ENCODE measurements around the gene CTDSPL. TPM values are rescaled to one million over a fixed set of nuclear protein-coding genes. Genes with fewer than 3 reads are reported as not detected.
"Not testable (repeated sequence)": the region's sequence is repeated elsewhere in the genome, so short reads cannot be mapped to it uniquely, and the experiment has no call there.

CTDSPL gene
- total RNA-seq, 1 experiment from 2014 or later, result 14.0 TPM

DNA sequence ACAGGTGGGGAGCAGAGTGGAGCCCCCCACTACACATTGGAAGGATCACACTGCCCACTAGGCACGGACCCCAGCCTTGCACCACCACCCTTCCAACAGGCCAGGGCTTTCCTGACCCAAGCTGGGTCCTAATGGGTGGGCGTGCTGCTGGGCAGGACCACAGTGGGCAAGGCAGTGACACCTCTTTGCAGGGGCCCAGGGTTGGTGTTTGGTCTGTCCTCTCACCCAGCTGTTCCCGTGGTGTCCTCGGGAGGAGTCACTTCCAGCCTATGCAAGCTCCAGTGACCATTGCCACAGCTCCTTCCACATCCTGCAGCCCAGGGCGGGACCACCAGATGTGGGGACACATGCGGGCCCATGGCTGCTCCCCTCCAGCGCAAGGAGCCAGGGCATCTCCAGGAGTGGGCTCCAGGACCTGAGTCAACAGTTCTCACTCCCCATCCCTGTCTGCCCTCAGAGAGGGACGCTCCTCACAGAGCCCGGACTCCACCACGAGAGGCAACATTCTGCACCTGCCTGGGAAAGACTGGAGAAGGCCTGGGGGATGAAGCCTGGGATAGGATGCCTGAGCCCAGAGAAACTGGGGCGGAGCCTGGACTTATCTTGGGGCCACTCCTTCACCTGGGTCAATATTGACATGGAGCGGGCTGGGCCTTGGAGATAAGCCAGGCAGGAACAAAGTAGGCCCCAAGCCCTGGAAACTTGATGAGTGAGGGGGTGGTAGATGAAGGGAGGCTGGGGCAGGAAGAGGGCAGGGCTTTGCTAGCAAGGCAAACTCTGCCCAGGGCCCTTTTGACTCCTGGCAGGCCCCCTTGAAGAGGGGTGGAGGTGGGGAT lies 125.0 kb downstream of the CTDSPL start:
- Histone ChIP-seq H3K36me3 (ENCODE audit: insufficient read depth, low read length, poor library complexity, severe bottlenecking) (no peaks in the 10 kb centered on the region), H3K9me3 (ENCODE audit: low read depth, low read length, poor library complexity, severe bottlenecking) (no peaks in the 10 kb centered on the region), H3K4me3 (ENCODE audit: low read depth, low read length, poor library complexity, severe bottlenecking) (no peak overlapping the region), H3K4me1 (ENCODE audit: insufficient read depth, low read length, poor library complexity, severe bottlenecking) (no peaks in the 10 kb centered on the region), H3K27me3 (replicated peaks; ENCODE audit: insufficient read depth, low read depth, low read length, poor library complexity) (no peaks in the 10 kb centered on the region), H3K27ac (ENCODE audit: low read depth, low read length, poor library complexity, severe bottlenecking) (no peak overlapping the region)
- DNase-seq (ENCODE audit: low spot score), result no peak
- TF ChIP-seq EZH2 (IDR thresholded peaks at IDR 0.05; ENCODE audit: borderline replicate concordance, low read depth, low read length, poor library complexity, severe bottlenecking), result no peak
- TF ChIP-seq, protein P1, sequence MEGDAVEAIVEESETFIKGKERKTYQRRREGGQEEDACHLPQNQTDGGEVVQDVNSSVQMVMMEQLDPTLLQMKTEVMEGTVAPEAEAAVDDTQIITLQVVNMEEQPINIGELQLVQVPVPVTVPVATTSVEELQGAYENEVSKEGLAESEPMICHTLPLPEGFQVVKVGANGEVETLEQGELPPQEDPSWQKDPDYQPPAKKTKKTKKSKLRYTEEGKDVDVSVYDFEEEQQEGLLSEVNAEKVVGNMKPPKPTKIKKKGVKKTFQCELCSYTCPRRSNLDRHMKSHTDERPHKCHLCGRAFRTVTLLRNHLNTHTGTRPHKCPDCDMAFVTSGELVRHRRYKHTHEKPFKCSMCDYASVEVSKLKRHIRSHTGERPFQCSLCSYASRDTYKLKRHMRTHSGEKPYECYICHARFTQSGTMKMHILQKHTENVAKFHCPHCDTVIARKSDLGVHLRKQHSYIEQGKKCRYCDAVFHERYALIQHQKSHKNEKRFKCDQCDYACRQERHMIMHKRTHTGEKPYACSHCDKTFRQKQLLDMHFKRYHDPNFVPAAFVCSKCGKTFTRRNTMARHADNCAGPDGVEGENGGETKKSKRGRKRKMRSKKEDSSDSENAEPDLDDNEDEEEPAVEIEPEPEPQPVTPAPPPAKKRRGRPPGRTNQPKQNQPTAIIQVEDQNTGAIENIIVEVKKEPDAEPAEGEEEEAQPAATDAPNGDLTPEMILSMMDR (conservative IDR thresholded peaks at IDR 0.05; ENCODE audit: low read depth, low read length), result no peak
- no TSS peak for BruUV-seq (replicated peaks)
- CTCF ChIA-PET, result no interaction called here
- POLR2A ChIA-PET (ENCODE audit: low non-redundant PET), result no interaction called here
- intact Hi-C loops (cut with micrococcal nuclease; ENCODE audit: unreplicated experiment), result no loop called here

DNA sequence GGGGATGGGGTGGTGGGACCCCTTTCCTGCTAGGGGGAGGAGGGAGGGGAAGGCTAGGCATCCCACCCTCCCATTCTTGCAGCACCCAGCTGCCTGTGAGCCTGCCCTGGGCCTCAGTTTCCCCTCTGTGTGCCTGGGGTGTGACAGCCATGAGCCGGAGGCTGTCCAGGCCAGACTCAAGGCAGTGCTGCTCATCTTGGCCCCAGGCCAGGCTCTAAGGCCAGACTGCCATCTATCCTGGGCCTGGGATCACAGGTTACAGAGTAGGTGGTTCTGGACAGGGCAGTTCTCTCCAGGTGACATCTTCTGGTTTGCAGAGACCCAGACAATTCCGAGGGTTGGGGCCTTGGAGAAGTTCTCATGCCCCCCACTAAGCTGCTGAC lies 125.6 kb downstream of the CTDSPL start:
- Histone ChIP-seq H3K4me3 (ENCODE audit: low read depth, low read length, poor library complexity, severe bottlenecking) (no peak overlapping the region), H3K36me3 (ENCODE audit: insufficient read depth, low read length, poor library complexity, severe bottlenecking) (no peaks in the 10 kb centered on the region), H3K27ac (ENCODE audit: low read depth, low read length, poor library complexity, severe bottlenecking) (no peak overlapping the region), H3K9me3 (ENCODE audit: low read depth, low read length, poor library complexity, severe bottlenecking) (no peaks in the 10 kb centered on the region), H3K27me3 (replicated peaks; ENCODE audit: insufficient read depth, low read depth, low read length, poor library complexity) (no peaks in the 10 kb centered on the region), H3K4me1 (ENCODE audit: insufficient read depth, low read length, poor library complexity, severe bottlenecking) (no peaks in the 10 kb centered on the region)
- intact Hi-C loops (cut with micrococcal nuclease; ENCODE audit: unreplicated experiment), result no loop called here
- TF ChIP-seq EZH2 (IDR thresholded peaks at IDR 0.05; ENCODE audit: borderline replicate concordance, low read depth, low read length, poor library complexity, severe bottlenecking), result no peak
- ChIA-PET POLR2A (ENCODE audit: low non-redundant PET) (no interaction called here), CTCF (no interaction called here)
- no peak for DNase-seq (ENCODE audit: low spot score)
- no TSS peak for BruUV-seq (replicated peaks)

DNA sequence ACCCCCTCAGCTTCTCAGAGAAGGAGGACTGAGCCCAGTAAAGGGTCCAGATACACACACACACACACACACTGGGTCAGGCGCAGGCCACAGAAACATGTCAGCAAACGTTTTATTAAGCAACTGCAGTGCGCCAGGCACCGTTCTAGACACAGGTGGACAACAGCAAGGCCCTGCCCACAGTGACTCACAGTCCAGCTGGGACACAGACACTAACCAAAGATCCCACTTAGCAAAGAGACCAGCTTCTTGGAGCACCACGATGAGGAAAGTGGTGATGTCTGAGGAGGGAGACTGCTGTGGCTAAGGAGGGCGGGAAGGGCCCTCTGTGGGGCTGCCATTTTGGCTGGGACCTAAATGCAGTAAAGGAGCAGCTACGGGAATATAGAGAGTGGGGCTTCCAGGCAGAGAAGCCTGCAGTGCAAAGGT lies 126.1 kb downstream of the CTDSPL start:
- intact Hi-C loops (cut with micrococcal nuclease; ENCODE audit: unreplicated experiment), result no loop called here
- Histone ChIP-seq H3K36me3 (ENCODE audit: insufficient read depth, low read length, poor library complexity, severe bottlenecking) (no peaks in the 10 kb centered on the region), H3K4me1 (ENCODE audit: insufficient read depth, low read length, poor library complexity, severe bottlenecking) (no peaks in the 10 kb centered on the region), H3K4me3 (ENCODE audit: low read depth, low read length, poor library complexity, severe bottlenecking) (no peak overlapping the region), H3K9me3 (ENCODE audit: low read depth, low read length, poor library complexity, severe bottlenecking) (no peaks in the 10 kb centered on the region), H3K27ac (ENCODE audit: low read depth, low read length, poor library complexity, severe bottlenecking) (no peak overlapping the region), H3K27me3 (replicated peaks; ENCODE audit: insufficient read depth, low read depth, low read length, poor library complexity) (no peaks in the 10 kb centered on the region)
- no TSS peak for BruUV-seq (replicated peaks)
- DNase-seq (ENCODE audit: low spot score), result no peak
- POLR2A ChIA-PET (ENCODE audit: low non-redundant PET), result no interaction called here
- no peak for TF ChIP-seq EZH2 (IDR thresholded peaks at IDR 0.05; ENCODE audit: borderline replicate concordance, low read depth, low read length, poor library complexity, severe bottlenecking)
- TF ChIP-seq, protein P1 (conservative IDR thresholded peaks at IDR 0.05; ENCODE audit: low read depth, low read length), result no peak
- CTCF ChIA-PET, result no interaction called here

DNA sequence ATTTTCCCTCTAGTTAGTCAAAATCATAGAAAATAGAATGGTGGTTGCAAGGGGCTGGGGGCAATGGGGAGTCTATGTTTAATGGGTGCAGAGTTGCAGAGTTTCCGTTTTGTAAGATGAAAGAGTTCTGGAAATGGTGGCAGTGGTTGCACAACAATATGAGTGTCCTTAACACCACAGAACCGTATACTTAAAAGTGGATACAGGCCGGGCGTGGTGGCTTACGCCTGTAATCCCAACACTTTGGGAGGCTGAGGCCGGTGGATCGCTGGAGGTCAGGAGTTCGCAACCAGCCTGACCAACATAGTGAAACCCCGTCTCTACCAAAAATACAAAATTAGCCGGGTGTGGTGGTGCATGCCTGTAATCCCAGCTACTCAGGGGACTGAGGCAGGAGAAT lies 126.7 kb downstream of the CTDSPL start:
- H3K36me3 ChIP-seq (ENCODE audit: insufficient read depth, low read length, poor library complexity, severe bottlenecking); POLR2A ChIA-PET (ENCODE audit: low non-redundant PET); H3K4me3 ChIP-seq (ENCODE audit: low read depth, low read length, poor library complexity, severe bottlenecking); H3K27ac ChIP-seq (ENCODE audit: low read depth, low read length, poor library complexity, severe bottlenecking); H3K27me3 ChIP-seq (replicated peaks; ENCODE audit: insufficient read depth, low read depth, low read length, poor library complexity); intact Hi-C loops (cut with micrococcal nuclease; ENCODE audit: unreplicated experiment); CTCF ChIA-PET; H3K9me3 ChIP-seq (ENCODE audit: low read depth, low read length, poor library complexity, severe bottlenecking); H3K4me1 ChIP-seq (ENCODE audit: insufficient read depth, low read length, poor library complexity, severe bottlenecking); DNase-seq (ENCODE audit: low spot score); BruUV-seq (replicated peaks): not testable (repeated sequence)

Measured in A673 (cell line).